H9 (cell line): ENCODE data around the gene TELO2. TPM values are rescaled to one million over a fixed set of nuclear protein-coding genes. Genes with fewer than 3 reads are reported as not detected.

ENCODE experiments used
- DNase-seq: peaks from one replicate; pipeline ENCODE4 v3.0.0-alpha.2; 2017
- H2AFZ ChIP-seq: one replicate; pipeline ENCODE4 v1.6.1; 2013; ENCODE audit warnings: mild to moderate bottlenecking, low read length, control low read depth, moderate library complexity
- H2AK5ac ChIP-seq: 2 replicates; pipeline ENCODE4 v1.6.1; 2013; ENCODE audit warnings: low read length, control low read depth, mixed read lengths; ENCODE audit not compliant: insufficient read length
- H2BK120ac ChIP-seq: one replicate; pipeline ENCODE4 v1.6.1; 2013; ENCODE audit warnings: low read depth, mild to moderate bottlenecking, low read length, control low read depth, inconsistent platforms; ENCODE audit not compliant: poor library complexity, severe bottlenecking
- H2BK12ac ChIP-seq: 2 replicates; pipeline ENCODE4 v1.6.1; 2013; ENCODE audit warnings: low read length, control low read depth, mixed read lengths, low read depth; ENCODE audit not compliant: insufficient read length
- H2BK15ac ChIP-seq: 2 replicates; pipeline ENCODE4 v1.6.1; 2013; ENCODE audit warnings: low read depth, low read length, control low read depth
- H2BK20ac ChIP-seq: one replicate; pipeline ENCODE4 v1.6.1; 2013; ENCODE audit warnings: low read depth, mild to moderate bottlenecking, low read length, control low read depth, inconsistent platforms; ENCODE audit not compliant: poor library complexity, severe bottlenecking
- H2BK5ac ChIP-seq: 2 replicates; pipeline ENCODE4 v1.6.1; 2013; ENCODE audit warnings: low read length, control low read depth, mixed read lengths; ENCODE audit not compliant: insufficient read length
- H3K14ac ChIP-seq: 2 replicates; pipeline ENCODE4 v1.6.1; 2013; ENCODE audit warnings: low read length, control low read depth; ENCODE audit not compliant: insufficient read depth
- H3K18ac ChIP-seq: 2 replicates; pipeline ENCODE4 v1.6.1; 2013; ENCODE audit warnings: low read depth, mild to moderate bottlenecking, mixed read lengths, low read length, control low read depth; ENCODE audit not compliant: insufficient read length
- H3K23ac ChIP-seq: 2 replicates; pipeline ENCODE4 v1.6.1; 2013; ENCODE audit warnings: low read length, control low read depth, mixed read lengths, low read depth; ENCODE audit not compliant: insufficient read length
- H3K23me2 ChIP-seq: 2 replicates; pipeline ENCODE4 v1.6.1; 2013; ENCODE audit warnings: low read depth, mild to moderate bottlenecking, mixed read lengths, low read length, control low read depth; ENCODE audit not compliant: insufficient read length, poor library complexity, severe bottlenecking
- H3K27ac ChIP-seq: 2 replicates; pipeline ENCODE4 v1.5.1; 2013; ENCODE audit warnings: low read length, control low read depth, mixed read lengths, low read depth; ENCODE audit not compliant: insufficient read length
- H3K27me3 ChIP-seq: 2 replicates; pipeline ENCODE4 v1.6.1; 2013; ENCODE audit warnings: low read length, control low read depth, inconsistent platforms; ENCODE audit not compliant: insufficient read depth
- H3K4ac ChIP-seq: 2 replicates; pipeline ENCODE4 v1.6.1; 2013; ENCODE audit warnings: low read depth, mild to moderate bottlenecking, control low read depth, inconsistent platforms, low read length, moderate library complexity
- H3K4me1 ChIP-seq: 2 replicates; pipeline ENCODE4 v1.6.1; 2013; ENCODE audit warnings: low read length, control low read depth, inconsistent platforms; ENCODE audit not compliant: insufficient read depth
- H3K4me2 ChIP-seq: 2 replicates; pipeline ENCODE4 v1.6.1; 2013; ENCODE audit warnings: low read length, control low read depth, mixed read lengths; ENCODE audit not compliant: insufficient read length, insufficient read depth
- H3K56ac ChIP-seq: 2 replicates; pipeline ENCODE4 v1.6.1; 2013; ENCODE audit warnings: low read depth, mild to moderate bottlenecking, mixed read lengths, low read length, control low read depth; ENCODE audit not compliant: insufficient read length
- H3K79me1 ChIP-seq: 2 replicates; pipeline ENCODE4 v1.6.1; 2013; ENCODE audit warnings: low read depth, mild to moderate bottlenecking, moderate library complexity, low read length, control low read depth, inconsistent platforms; ENCODE audit not compliant: insufficient read depth, poor library complexity, severe bottlenecking
- H3K79me2 ChIP-seq: 2 replicates; pipeline ENCODE4 v1.6.1; 2013; ENCODE audit warnings: low read length, control low read depth, inconsistent platforms; ENCODE audit not compliant: insufficient read depth
- H3K9ac ChIP-seq: 2 replicates; pipeline ENCODE4 v1.6.1; 2013; ENCODE audit warnings: low read length, control low read depth, mixed read lengths; ENCODE audit not compliant: insufficient read length; ENCODE audit errors: extremely low read depth
- H3K9me3 ChIP-seq: one replicate; pipeline ENCODE4 v1.6.1; 2013; ENCODE audit warnings: low read depth, low read length, inconsistent platforms; ENCODE audit not compliant: control insufficient read depth
- H3T11ph ChIP-seq: one replicate; pipeline ENCODE4 v1.6.1; 2013; ENCODE audit warnings: mild to moderate bottlenecking, low read length, control low read depth, inconsistent platforms
- H4K20me1 ChIP-seq: one replicate; pipeline ENCODE4 v1.6.1; 2013; ENCODE audit not compliant: control insufficient read depth, insufficient read length, insufficient read depth
- H4K5ac ChIP-seq: 2 replicates; pipeline ENCODE4 v1.6.1; 2013; ENCODE audit warnings: low read depth, mild to moderate bottlenecking, mixed read lengths, low read length, control low read depth; ENCODE audit not compliant: insufficient read length
- H4K8ac ChIP-seq: replicated peaks from 2 replicates; pipeline ENCODE4 v1.6.1; 2013; ENCODE audit warnings: low read length, control low read depth, mixed read lengths, low read depth; ENCODE audit not compliant: insufficient read length
- H4K91ac ChIP-seq: 2 replicates; pipeline ENCODE4 v1.6.1; 2013; ENCODE audit warnings: low read depth, mild to moderate bottlenecking, moderate library complexity, mixed read lengths, low read length, control low read depth; ENCODE audit not compliant: insufficient read length
- H3K27ac Mint-ChIP-seq, 3 experiments: 2 replicates in 2 of 3; 3 replicates in 1 of 3; pipeline ENCODE4 v1.8.0; 2020 to 2021; ENCODE audit warnings: mixed read lengths in 3 of 3, mild to moderate bottlenecking in 1 of 3, moderate library complexity in 1 of 3
- H3K27me3 Mint-ChIP-seq: 2 replicates; pipeline ENCODE4 v1.8.0; 2021; ENCODE audit warnings: low read depth, mild to moderate bottlenecking, moderate library complexity, mixed read lengths
- H3K36me3 Mint-ChIP-seq, 3 experiments: 2 replicates in 2 of 3; 3 replicates in 1 of 3; pipeline ENCODE4 v1.8.0; 2020 to 2021; ENCODE audit warnings: low read depth in 3 of 3, mixed read lengths in 3 of 3; ENCODE audit not compliant: insufficient read depth in 1 of 3
- H3K4me1 Mint-ChIP-seq, 2 experiments: 2 replicates each; pipeline ENCODE4 v1.8.0; 2020; ENCODE audit warnings: mixed read lengths in 2 of 2
- H3K4me3 Mint-ChIP-seq, 2 experiments: 2 replicates in 1 of 2; 3 replicates in 1 of 2; pipeline ENCODE4 v1.8.0; 2020 to 2021; ENCODE audit warnings: mild to moderate bottlenecking in 2 of 2, mixed read lengths in 2 of 2, moderate library complexity in 1 of 2
- H3K9me3 Mint-ChIP-seq, 2 experiments: 2 replicates in 1 of 2; 3 replicates in 1 of 2; pipeline ENCODE4 v1.8.0; 2020; ENCODE audit warnings: mild to moderate bottlenecking in 2 of 2, mixed read lengths in 2 of 2, moderate library complexity in 1 of 2
- CTCF ChIP-seq: fragments of 200-600 bp; sonication (generic); conservative IDR thresholded peaks from 3 replicates; pipeline ENCODE4 v1.8.0; 2021; ENCODE audit warnings: antibody characterized with exemption, mild to moderate bottlenecking
- WGBS: extraction: QIAGEN DNeasy Blood & Tissue Kit; methylation state at CpG from one replicate; pipeline ENCODE4 v1.1.7; 2013; ENCODE audit warnings: missing lambda C conversion rate, low lambda C conversion rate, mixed read lengths; ENCODE audit not compliant: insufficient read length; ENCODE audit errors: extremely low coverage; 5-methylcytosine and 5-hydroxymethylcytosine counted together
- total RNA-seq: library from RNA; stranded (reverse); gene quantifications from 2 replicates; pipeline ENCODE4 v1.2.1, GENCODE V29; 2021

The TELO2 gene
- total RNA-seq, 1 experiment from 2014 or later: 98.9 TPM

- H3K27ac ChIP-seq: no peak overlapping the region
- H3K56ac ChIP-seq: no peak overlapping the region
- H2BK20ac ChIP-seq: no peak overlapping the region
- no peak overlapping the region for H3K23ac ChIP-seq
- no peak overlapping the region for H3K4ac ChIP-seq
- no peak overlapping the region for H3K4me3 Mint-ChIP-seq
- H2BK12ac ChIP-seq: no peak overlapping the region
- no peaks in the 10 kb centered on the region for H3K9me3 ChIP-seq
- no peaks in the 10 kb centered on the region for H3K79me2 ChIP-seq
- H3K9ac ChIP-seq: no peak overlapping the region
- H2AFZ ChIP-seq: no peak overlapping the region
- DNase-seq: no peak
- H3K27me3 Mint-ChIP-seq: no peaks in the 10 kb centered on the region
- H3K23me2 ChIP-seq: no peaks in the 10 kb centered on the region
- no peaks in the 10 kb centered on the region; a peak in 1 of 7 replicates for H3K36me3 Mint-ChIP-seq
- H3K9me3 Mint-ChIP-seq: no peaks in the 10 kb centered on the region
- H4K91ac ChIP-seq: no peak overlapping the region
- H3K4me1 ChIP-seq: no peaks in the 10 kb centered on the region
- no peak overlapping the region for H3K27ac Mint-ChIP-seq
- H3K4me2 ChIP-seq: no peak overlapping the region
- no peaks in the 10 kb centered on the region for H4K20me1 ChIP-seq
- H3K14ac ChIP-seq: no peak overlapping the region
- no peak overlapping the region for H2BK15ac ChIP-seq
- no peak overlapping the region for H4K5ac ChIP-seq
- H3K18ac ChIP-seq: no peak overlapping the region
- H2BK5ac ChIP-seq: no peak overlapping the region
- no peak overlapping the region for H4K8ac ChIP-seq
- no peak overlapping the region for H3T11ph ChIP-seq
- H3K79me1 ChIP-seq: no peaks in the 10 kb centered on the region
- TF ChIP-seq CTCF: no peak
- no peak overlapping the region for H2BK120ac ChIP-seq
- H3K27me3 ChIP-seq: no peaks in the 10 kb centered on the region; the same call in 1 of the 2 replicates
- peaks cover 2 to 3% of the 10 kb centered on the region in 2 experiments; a peak in 2 of 4 replicates for H3K4me1 Mint-ChIP-seq
- WGBS: no CpG with 5 or more reads among the region's 35 CpGs
- H2AK5ac ChIP-seq: no peak overlapping the region
Observed at GRCh38 chr16:1539720-1540555, 46.8 kb downstream of the TELO2 start.
